ENCODE data around the gene GSG1L.
A peak's percentile ranks its signal among the peaks of the same experiment; 100 is the strongest.
"Not testable (repeated sequence)": the region's sequence is repeated elsewhere in the genome, so short reads cannot be mapped to it uniquely, and the experiment has no call there.

GSG1L gene

GRCh38 chr16:27980076-27980775, 83.3 kb downstream of the GSG1L start:
- DNase-seq = no peak

GRCh38 chr16:27979668-27980067, 83.8 kb downstream of the GSG1L start:
- not testable (repeated sequence) for DNase-seq

GRCh38 chr16:27978876-27979275, 84.6 kb downstream of the GSG1L start:
- DNase-seq = no peak

- no peak for DNase-seq
Observed at GRCh38 chr16:27977966-27978365, 85.5 kb downstream of the GSG1L start.

GRCh38 chr16:27976990-27977389, 86.5 kb downstream of the GSG1L start:
- no peak for DNase-seq

GRCh38 chr16:27974896-27975540, 88.5 kb downstream of the GSG1L start:
- DNase-seq = no peak

GRCh38 chr16:27973678-27974077, 89.8 kb downstream of the GSG1L start:
- DNase-seq = no peak

- DNase-seq = peak; percentile 29 to 43
Observed at GRCh38 chr16:27972500-27972899, 91.0 kb downstream of the GSG1L start.

GRCh38 chr16:27969574-27969973, 93.9 kb downstream of the GSG1L start:
- DNase-seq = peak in 1 of 2 donors; percentile 3

GRCh38 chr16:27967169-27967568, 96.3 kb downstream of the GSG1L start:
- DNase-seq = no peak

- DNase-seq = no peak
Observed at GRCh38 chr16:27966756-27967155, 96.8 kb downstream of the GSG1L start.

GRCh38 chr16:27965801-27966200, 97.7 kb downstream of the GSG1L start:
- no peak for DNase-seq

- no peak for DNase-seq
Observed at GRCh38 chr16:27963471-27963965, 100.0 kb downstream of the GSG1L start.

GRCh38 chr16:27962197-27962596, 101.3 kb downstream of the GSG1L start:
- no peak for DNase-seq

GRCh38 chr16:27961296-27961620, 102.3 kb downstream of the GSG1L start:
- DNase-seq = no peak

- no peak for DNase-seq
Observed at GRCh38 chr16:27960619-27961295, 102.8 kb downstream of the GSG1L start.

- no peak for DNase-seq
Observed at GRCh38 chr16:27959914-27960313, 103.6 kb downstream of the GSG1L start.

- no peak for DNase-seq
Observed at GRCh38 chr16:27954191-27954590, 109.3 kb downstream of the GSG1L start.

- no peak for DNase-seq
Observed at GRCh38 chr16:27952811-27953210, 110.7 kb downstream of the GSG1L start.

- no peak for DNase-seq
Observed at GRCh38 chr16:27951489-27952120, 111.9 kb downstream of the GSG1L start.

GRCh38 chr16:27950206-27950887, 113.2 kb downstream of the GSG1L start:
- DNase-seq = no peak

- no peak for DNase-seq
Observed at GRCh38 chr16:27947696-27948095, 115.8 kb downstream of the GSG1L start.

Measured in inflammatory macrophage (primary cell).